ENCODE measurements around the gene TMIGD1.

TMIGD1 gene

DNA sequence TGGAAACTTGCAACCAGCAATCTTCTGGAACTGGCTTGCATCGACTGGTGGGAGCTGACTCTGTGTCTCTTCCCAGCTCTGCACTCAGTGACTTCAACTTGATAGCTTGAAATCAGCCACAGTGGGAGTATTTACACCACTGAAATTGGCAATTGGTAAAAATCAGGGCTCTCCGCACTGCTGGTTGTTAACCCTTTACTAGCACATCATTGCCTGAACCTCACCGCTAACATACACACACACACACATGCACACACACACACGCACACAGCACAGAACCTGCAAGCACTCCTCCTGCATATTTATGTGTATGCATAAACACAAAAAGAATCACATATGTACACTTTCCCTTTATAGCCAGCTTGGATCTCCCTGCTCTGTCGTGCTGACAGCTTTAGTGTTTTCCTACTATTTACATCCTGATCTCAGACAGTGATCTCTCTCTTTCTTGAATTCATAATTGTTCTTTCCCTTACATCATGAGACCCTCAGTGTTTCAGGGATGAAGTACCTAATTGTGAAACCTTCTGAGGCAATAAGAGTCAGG lies 7.9 kb upstream of the TMIGD1 start:
- no peak overlapping the region for H3K4me3 ChIP-seq
- TF ChIP-seq, protein P1, sequence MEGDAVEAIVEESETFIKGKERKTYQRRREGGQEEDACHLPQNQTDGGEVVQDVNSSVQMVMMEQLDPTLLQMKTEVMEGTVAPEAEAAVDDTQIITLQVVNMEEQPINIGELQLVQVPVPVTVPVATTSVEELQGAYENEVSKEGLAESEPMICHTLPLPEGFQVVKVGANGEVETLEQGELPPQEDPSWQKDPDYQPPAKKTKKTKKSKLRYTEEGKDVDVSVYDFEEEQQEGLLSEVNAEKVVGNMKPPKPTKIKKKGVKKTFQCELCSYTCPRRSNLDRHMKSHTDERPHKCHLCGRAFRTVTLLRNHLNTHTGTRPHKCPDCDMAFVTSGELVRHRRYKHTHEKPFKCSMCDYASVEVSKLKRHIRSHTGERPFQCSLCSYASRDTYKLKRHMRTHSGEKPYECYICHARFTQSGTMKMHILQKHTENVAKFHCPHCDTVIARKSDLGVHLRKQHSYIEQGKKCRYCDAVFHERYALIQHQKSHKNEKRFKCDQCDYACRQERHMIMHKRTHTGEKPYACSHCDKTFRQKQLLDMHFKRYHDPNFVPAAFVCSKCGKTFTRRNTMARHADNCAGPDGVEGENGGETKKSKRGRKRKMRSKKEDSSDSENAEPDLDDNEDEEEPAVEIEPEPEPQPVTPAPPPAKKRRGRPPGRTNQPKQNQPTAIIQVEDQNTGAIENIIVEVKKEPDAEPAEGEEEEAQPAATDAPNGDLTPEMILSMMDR (IDR thresholded peaks at IDR 0.05): no peak
- DNase-seq (ENCODE audit: low spot score): no peak
- peak overlapping the region in 1 of 2 donors; percentile 28 for H3K27ac ChIP-seq

DNA sequence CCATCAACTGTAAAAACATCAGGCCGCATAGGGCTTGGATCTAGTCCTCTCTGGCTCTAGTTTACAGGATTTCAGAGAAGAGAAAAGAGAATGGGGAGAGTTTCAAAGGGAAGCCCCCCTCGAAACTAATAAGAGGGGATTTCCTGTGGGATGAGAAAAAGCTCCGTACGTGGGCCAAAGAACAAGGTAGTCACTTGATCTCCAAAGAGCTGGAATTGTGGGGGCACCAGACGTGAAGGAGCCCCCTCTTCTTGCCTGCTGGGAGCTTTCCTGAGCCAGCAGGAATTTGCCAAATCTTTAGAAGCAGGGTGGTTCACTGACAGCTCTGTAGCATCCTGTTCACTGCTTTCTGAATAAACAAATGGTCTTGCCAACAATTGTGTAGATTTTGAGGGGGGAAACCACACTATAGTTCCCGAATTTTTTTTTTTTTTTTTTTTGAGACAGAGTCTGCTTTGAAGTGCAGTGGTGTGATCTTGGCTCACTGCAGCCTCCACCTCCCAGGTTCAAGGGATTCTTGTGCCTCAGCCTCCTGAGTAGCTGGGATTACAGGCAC lies 7.0 kb upstream of the TMIGD1 start:
- no peak for DNase-seq (ENCODE audit: low spot score)
- Histone ChIP-seq H3K27ac (peak overlapping the region in 1 of 2 donors; percentile 63), H3K4me3 (no peak overlapping the region)
- TF ChIP-seq, protein P1 (IDR thresholded peaks at IDR 0.05): no peak

DNA sequence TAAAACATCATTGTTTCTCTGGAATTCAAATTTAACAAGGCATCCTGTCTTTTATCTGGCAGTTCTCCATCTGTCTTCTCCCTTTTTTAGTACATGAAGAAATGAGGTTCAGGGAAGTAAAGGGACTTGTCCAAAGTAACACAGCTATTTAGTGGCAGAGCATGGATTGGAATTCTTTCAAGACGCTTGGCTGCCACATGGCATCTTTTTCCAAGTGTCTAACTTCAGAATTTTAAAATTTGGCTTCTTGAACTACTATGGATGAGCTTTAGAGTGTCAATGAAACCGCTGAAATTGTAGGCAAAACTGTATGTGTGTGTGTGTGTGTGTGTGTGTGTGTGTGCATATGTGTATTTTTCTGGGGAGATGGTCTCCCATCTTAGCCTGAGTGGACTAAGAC lies 5.2 kb upstream of the TMIGD1 start:
- TF ChIP-seq, protein P1 (IDR thresholded peaks at IDR 0.05): no peak
- no peak for DNase-seq (ENCODE audit: low spot score)
- no peak overlapping the region for H3K27ac ChIP-seq
- no peak overlapping the region for H3K4me3 ChIP-seq

DNA sequence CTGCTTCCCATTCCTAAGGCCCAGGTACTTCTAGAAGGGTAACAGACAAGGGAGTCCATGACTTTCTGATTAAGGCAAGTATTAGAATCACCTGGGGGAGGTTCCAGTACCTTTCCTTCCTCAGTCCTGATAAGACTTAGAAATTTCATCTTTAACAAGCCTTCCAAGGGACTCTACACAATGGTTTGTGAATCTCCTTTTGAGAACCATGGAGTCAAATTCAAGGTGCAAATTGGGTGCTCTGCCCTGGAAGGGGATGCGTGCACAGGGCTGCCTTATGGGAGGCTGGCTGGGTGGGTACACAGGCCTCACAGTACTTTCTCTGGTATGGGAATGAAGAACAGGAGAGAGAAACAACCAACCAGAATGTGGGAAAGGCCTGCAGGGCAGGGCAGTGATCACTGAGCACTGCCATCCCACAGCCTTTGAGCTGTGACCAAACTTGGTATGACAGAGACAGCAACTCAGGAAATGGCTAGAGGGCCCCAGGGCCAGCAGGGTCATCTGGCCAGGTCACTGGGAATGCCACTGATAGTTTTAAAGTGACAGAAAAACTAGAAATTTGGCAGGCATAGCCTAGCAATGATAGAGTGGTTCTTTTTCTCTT lies 3.6 kb upstream of the TMIGD1 start:
- TF ChIP-seq, protein P1 (IDR thresholded peaks at IDR 0.05): no peak
- Histone ChIP-seq H3K4me3 (no peak overlapping the region), H3K27ac (no peak overlapping the region)
- DNase-seq (ENCODE audit: low spot score): no peak

DNA sequence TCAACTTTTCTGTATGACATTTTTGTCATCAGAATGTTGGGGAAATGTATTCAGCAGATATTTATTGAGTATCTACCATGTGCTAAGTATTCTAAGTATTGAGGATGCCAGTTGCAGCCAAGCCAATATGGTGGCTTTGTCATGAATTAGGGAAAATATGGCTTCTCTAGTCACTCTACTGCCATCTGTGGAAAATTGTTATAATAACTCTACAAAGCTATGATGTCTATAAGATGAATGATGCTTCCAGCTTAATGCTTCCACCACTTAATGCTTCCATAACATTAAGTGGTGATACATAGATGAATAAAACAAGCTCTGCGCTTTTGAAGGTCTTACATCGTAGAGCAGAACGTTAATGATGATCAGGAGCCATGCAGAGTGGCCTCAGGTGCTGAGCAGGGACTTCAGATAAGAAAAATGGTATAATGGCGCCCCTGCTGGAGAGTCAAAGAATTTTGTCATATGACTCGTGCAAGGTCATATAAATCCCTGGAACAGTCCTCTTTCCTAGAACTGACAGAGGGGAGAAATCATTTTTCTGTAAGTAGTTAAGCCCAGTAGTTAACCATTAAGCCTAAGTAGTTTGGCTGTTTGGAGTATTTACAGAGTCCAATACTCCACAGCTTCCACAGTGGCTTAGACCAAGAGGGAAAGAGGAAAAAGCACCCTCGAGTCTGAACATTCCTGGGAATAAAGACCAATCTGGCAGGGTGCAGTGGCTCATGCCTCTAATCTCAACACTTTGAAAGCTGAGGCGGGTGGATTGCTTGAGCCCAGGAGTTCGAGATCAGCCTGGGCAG lies 2.7 kb upstream of the TMIGD1 start:
- no peak for DNase-seq (ENCODE audit: low spot score)
- TF ChIP-seq, protein P1 (IDR thresholded peaks at IDR 0.05): peak; percentile 23
- Histone ChIP-seq H3K27ac (no peak overlapping the region), H3K4me3 (no peak overlapping the region)

DNA sequence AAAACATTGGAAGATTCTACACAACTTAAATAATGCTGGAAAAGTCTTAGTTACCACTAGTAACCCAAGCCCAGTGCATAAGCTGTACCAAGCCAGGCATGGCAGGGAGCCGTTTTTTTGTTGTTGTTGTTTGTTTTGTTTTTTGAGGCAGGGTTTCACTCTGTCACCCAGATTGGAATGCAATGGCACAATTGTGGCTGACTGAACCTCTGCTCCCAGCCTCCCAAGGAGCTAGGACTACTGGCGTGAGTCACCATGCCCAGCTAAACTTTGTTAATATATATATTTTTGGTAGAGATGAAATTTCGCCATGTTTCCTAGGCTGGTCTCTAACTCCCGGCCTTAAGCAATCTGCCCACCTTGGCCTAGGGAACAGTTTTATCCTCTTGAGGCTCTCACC lies 564 bp upstream of the TMIGD1 start:
- Histone ChIP-seq H3K4me3 (no peak overlapping the region), H3K27ac (no peak overlapping the region)
- no peak for DNase-seq (ENCODE audit: low spot score)
- TF ChIP-seq, protein P1 (IDR thresholded peaks at IDR 0.05): no peak
